GM23338 (cell line): ENCODE measurements around the gene MAPT. TPM values are rescaled to one million over a fixed set of nuclear protein-coding genes. Genes with fewer than 3 reads are reported as not detected.

Experiments
- ATAC-seq: fragments of 200-7000 bp; cut with Tn5 transposase; 3 replicates; pipeline ENCODE4 v1.9.1; 2020
- DNase-seq: peaks from one replicate; pipeline ENCODE4 v3.0.0-alpha.2; 2015; ENCODE audit warnings: low spot score
- H2AFZ ChIP-seq: fragments of 200-600 bp; sonication (generic); 2 replicates; pipeline ENCODE4 v1.8.0; 2016; ENCODE audit warnings: antibody characterized with exemption, mild to moderate bottlenecking, moderate library complexity
- H3F3A ChIP-seq: fragments of 200-600 bp; sonication (generic); replicated peaks from 2 replicates; pipeline ENCODE4 v1.8.0; 2017; ENCODE audit warnings: antibody characterized with exemption, mixed run types, low read depth
- H3K27ac ChIP-seq: fragments of 200-600 bp; sonication (generic); 2 replicates; pipeline ENCODE4 v1.6.1; 2016; ENCODE audit warnings: low read depth
- H3K27me3 ChIP-seq: fragments of 200-600 bp; sonication (generic); 2 replicates; pipeline ENCODE4 v1.8.0; 2016; ENCODE audit warnings: mild to moderate bottlenecking, mixed run types, moderate library complexity; ENCODE audit not compliant: insufficient read depth
- H3K36me3 ChIP-seq: fragments of 200-600 bp; sonication (generic); 2 replicates; pipeline ENCODE4 v1.8.0; 2016; ENCODE audit warnings: mild to moderate bottlenecking; ENCODE audit not compliant: insufficient read depth
- H3K4me1 ChIP-seq: fragments of 200-600 bp; sonication (generic); 2 replicates; pipeline ENCODE4 v1.8.0; 2016; ENCODE audit warnings: mild to moderate bottlenecking, moderate library complexity; ENCODE audit not compliant: insufficient read depth
- H3K4me2 ChIP-seq: fragments of 200-600 bp; sonication (generic); 2 replicates; pipeline ENCODE4 v1.7.1; 2017; ENCODE audit warnings: mixed run types
- H3K4me3 ChIP-seq: fragments of 200-600 bp; sonication (generic); 2 replicates; pipeline ENCODE4 v1.6.1; 2016; ENCODE audit warnings: mixed run types
- H3K79me2 ChIP-seq: fragments of 200-600 bp; sonication (generic); replicated peaks from 2 replicates; pipeline ENCODE4 v1.8.0; 2017; ENCODE audit warnings: mild to moderate bottlenecking; ENCODE audit not compliant: insufficient read depth
- H3K9me2 ChIP-seq: fragments of 200-600 bp; sonication (generic); 2 replicates; pipeline ENCODE4 v1.8.0; 2017; ENCODE audit not compliant: insufficient read depth
- H4K20me1 ChIP-seq: fragments of 200-600 bp; sonication (generic); replicated peaks from 2 replicates; pipeline ENCODE4 v1.8.0; 2017; ENCODE audit warnings: mild to moderate bottlenecking; ENCODE audit not compliant: insufficient read depth
- H3K27ac Mint-ChIP-seq: 2 replicates; pipeline ENCODE4 v1.8.0; 2020; ENCODE audit warnings: inconsistent platforms, mild to moderate bottlenecking, moderate library complexity, mixed read lengths
- H3K27me3 Mint-ChIP-seq: 3 replicates; pipeline ENCODE4 v1.8.0; 2022; ENCODE audit warnings: low read depth, mild to moderate bottlenecking, moderate library complexity, mixed read lengths, inconsistent platforms; ENCODE audit not compliant: insufficient read depth, poor library complexity
- H3K36me3 Mint-ChIP-seq: 3 replicates; pipeline ENCODE4 v1.8.0; 2021; ENCODE audit warnings: low read depth, mild to moderate bottlenecking, inconsistent platforms, moderate library complexity, mixed read lengths
- H3K4me1 Mint-ChIP-seq: 3 replicates; pipeline ENCODE4 v1.8.0; 2020; ENCODE audit warnings: mild to moderate bottlenecking, inconsistent platforms, mixed read lengths
- H3K4me3 Mint-ChIP-seq: 3 replicates; pipeline ENCODE4 v1.8.0; 2021; ENCODE audit warnings: moderate library complexity, mild to moderate bottlenecking, inconsistent platforms, mixed read lengths
- H3K9me3 Mint-ChIP-seq: 3 replicates; pipeline ENCODE4 v1.8.0; 2020; ENCODE audit warnings: moderate library complexity, mild to moderate bottlenecking, inconsistent platforms, mixed read lengths
- CREB1 ChIP-seq: fragments of 250-450 bp; sonication (Bioruptor Pico); IDR thresholded peaks from 2 replicates; pipeline ENCODE4 v1.5.0; 2020; ENCODE audit warnings: low read depth, mild to moderate bottlenecking, moderate library complexity
- EZH2phosphoT487 ChIP-seq: fragments of 200-600 bp; sonication (generic); IDR thresholded peaks from one replicate; pipeline ENCODE4 v1.8.1; 2018; ENCODE audit warnings: antibody characterized with exemption; ENCODE audit not compliant: unreplicated experiment
- JUNB ChIP-seq: IDR thresholded peaks from one replicate; pipeline ENCODE4 v1.6.1; 2016; ENCODE audit warnings: antibody characterized with exemption; ENCODE audit not compliant: unreplicated experiment
- NANOG ChIP-seq: IDR thresholded peaks from 2 replicates; pipeline ENCODE4 v1.6.1; 2016; ENCODE audit warnings: antibody characterized with exemption, borderline replicate concordance
- POLR2AphosphoS5 ChIP-seq: IDR thresholded peaks from 2 replicates; pipeline ENCODE4 v1.6.1; 2016; ENCODE audit warnings: antibody characterized with exemption, low read depth
- STAT1 ChIP-seq: IDR thresholded peaks from one replicate; pipeline ENCODE4 v1.6.1; 2016; ENCODE audit warnings: antibody characterized with exemption; ENCODE audit not compliant: unreplicated experiment
- ZNF114 ChIP-seq: fragments of 250-450 bp; sonication (Bioruptor Pico); IDR thresholded peaks from 2 replicates; pipeline ENCODE4 v1.5.0; 2020; ENCODE audit warnings: mild to moderate bottlenecking, moderate library complexity
- ZNF331 ChIP-seq: fragments of 250-450 bp; sonication (Bioruptor Pico); IDR thresholded peaks from 2 replicates; pipeline ENCODE4 v1.5.0; 2020; ENCODE audit warnings: low read depth, mild to moderate bottlenecking, moderate library complexity
- polyA plus RNA-seq: library from polyadenylated mRNA; unstranded; fragments of >200 nt; fragmentation: Nextera tagmentation; extraction: Ambion mirVana; gene quantifications from 2 replicates; pipeline ENCODE4 v1.2.1, GENCODE V29; 2016
- total RNA-seq: library from RNA; depleted of rRNA; stranded (reverse); fragments of >200 nt; shearing (Covaris generic); gene quantifications from 2 replicates; pipeline ENCODE4 v1.2.3, GENCODE V29; 2014
- TF ChIP-seq, protein P1 (sequence below): fragments of 250-450 bp; sonication (Bioruptor Pico); IDR thresholded peaks from 2 replicates; pipeline ENCODE4 v1.5.0; 2020; ENCODE audit warnings: mild to moderate bottlenecking, moderate library complexity
- TF ChIP-seq, protein P2 (sequence below): IDR thresholded peaks from 2 replicates; pipeline ENCODE4 v1.6.1; 2016; ENCODE audit warnings: antibody characterized with exemption
- TF ChIP-seq, protein P3 (sequence below): IDR thresholded peaks from one replicate; pipeline ENCODE4 v1.6.1; 2018; ENCODE audit warnings: antibody characterized with exemption; ENCODE audit not compliant: unreplicated experiment

The MAPT gene
- total and polyA plus RNA-seq, 2 experiments from 2014 or later, result 1.1 to 2.1 TPM

- TF ChIP-seq, protein P1, sequence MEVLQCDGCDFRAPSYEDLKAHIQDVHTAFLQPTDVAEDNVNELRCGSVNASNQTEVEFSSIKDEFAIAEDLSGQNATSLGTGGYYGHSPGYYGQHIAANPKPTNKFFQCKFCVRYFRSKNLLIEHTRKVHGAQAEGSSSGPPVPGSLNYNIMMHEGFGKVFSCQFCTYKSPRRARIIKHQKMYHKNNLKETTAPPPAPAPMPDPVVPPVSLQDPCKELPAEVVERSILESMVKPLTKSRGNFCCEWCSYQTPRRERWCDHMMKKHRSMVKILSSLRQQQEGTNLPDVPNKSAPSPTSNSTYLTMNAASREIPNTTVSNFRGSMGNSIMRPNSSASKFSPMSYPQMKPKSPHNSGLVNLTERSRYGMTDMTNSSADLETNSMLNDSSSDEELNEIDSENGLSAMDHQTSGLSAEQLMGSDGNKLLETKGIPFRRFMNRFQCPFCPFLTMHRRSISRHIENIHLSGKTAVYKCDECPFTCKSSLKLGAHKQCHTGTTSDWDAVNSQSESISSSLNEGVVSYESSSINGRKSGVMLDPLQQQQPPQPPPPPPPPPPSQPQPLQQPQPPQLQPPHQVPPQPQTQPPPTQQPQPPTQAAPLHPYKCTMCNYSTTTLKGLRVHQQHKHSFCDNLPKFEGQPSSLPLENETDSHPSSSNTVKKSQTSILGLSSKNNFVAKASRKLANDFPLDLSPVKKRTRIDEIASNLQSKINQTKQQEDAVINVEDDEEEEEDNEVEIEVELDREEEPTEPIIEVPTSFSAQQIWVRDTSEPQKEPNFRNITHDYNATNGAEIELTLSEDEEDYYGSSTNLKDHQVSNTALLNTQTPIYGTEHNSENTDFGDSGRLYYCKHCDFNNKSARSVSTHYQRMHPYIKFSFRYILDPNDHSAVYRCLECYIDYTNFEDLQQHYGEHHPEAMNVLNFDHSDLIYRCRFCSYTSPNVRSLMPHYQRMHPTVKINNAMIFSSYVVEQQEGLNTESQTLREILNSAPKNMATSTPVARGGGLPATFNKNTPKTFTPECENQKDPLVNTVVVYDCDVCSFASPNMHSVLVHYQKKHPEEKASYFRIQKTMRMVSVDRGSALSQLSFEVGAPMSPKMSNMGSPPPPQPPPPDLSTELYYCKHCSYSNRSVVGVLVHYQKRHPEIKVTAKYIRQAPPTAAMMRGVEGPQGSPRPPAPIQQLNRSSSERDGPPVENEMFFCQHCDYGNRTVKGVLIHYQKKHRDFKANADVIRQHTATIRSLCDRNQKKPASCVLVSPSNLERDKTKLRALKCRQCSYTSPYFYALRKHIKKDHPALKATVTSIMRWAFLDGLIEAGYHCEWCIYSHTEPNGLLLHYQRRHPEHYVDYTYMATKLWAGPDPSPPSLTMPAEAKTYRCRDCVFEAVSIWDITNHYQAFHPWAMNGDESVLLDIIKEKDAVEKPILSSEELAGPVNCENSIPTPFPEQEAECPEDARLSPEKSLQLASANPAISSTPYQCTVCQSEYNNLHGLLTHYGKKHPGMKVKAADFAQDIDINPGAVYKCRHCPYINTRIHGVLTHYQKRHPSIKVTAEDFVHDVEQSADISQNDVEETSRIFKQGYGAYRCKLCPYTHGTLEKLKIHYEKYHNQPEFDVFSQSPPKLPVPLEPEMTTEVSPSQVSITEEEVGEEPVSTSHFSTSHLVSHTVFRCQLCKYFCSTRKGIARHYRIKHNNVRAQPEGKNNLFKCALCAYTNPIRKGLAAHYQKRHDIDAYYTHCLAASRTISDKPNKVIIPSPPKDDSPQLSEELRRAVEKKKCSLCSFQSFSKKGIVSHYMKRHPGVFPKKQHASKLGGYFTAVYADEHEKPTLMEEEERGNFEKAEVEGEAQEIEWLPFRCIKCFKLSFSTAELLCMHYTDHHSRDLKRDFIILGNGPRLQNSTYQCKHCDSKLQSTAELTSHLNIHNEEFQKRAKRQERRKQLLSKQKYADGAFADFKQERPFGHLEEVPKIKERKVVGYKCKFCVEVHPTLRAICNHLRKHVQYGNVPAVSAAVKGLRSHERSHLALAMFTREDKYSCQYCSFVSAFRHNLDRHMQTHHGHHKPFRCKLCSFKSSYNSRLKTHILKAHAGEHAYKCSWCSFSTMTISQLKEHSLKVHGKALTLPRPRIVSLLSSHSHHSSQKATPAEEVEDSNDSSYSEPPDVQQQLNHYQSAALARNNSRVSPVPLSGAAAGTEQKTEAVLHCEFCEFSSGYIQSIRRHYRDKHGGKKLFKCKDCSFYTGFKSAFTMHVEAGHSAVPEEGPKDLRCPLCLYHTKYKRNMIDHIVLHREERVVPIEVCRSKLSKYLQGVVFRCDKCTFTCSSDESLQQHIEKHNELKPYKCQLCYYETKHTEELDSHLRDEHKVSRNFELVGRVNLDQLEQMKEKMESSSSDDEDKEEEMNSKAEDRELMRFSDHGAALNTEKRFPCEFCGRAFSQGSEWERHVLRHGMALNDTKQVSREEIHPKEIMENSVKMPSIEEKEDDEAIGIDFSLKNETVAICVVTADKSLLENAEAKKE (CRISPR knock-in tag), result no peak
- no peak for TF ChIP-seq CREB1 (CRISPR knock-in tag)
- TF ChIP-seq, protein P2, sequence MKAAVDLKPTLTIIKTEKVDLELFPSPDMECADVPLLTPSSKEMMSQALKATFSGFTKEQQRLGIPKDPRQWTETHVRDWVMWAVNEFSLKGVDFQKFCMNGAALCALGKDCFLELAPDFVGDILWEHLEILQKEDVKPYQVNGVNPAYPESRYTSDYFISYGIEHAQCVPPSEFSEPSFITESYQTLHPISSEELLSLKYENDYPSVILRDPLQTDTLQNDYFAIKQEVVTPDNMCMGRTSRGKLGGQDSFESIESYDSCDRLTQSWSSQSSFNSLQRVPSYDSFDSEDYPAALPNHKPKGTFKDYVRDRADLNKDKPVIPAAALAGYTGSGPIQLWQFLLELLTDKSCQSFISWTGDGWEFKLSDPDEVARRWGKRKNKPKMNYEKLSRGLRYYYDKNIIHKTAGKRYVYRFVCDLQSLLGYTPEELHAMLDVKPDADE, result no peak
- TF ChIP-seq STAT1, result no peak
- no peak for TF ChIP-seq EZH2phosphoT487
- TF ChIP-seq ZNF114 (CRISPR knock-in tag), result no peak
- no peak for TF ChIP-seq JUNB
- TF ChIP-seq POLR2AphosphoS5, result no peak
Observed at GRCh38 chr17:46047856-46048255, 153.5 kb downstream of the MAPT start (continued).

- H3K9me3 Mint-ChIP-seq, result no peaks in the 10 kb centered on the region
- peaks cover 10% of the 10 kb centered on the region for H3K4me1 Mint-ChIP-seq
- H3K27ac Mint-ChIP-seq, result no peak overlapping the region
- Histone ChIP-seq H3F3A (peaks cover 5% of the 10 kb centered on the region; the same call in 1 of the 2 replicates), H2AFZ (no peak overlapping the region), H3K79me2 (peaks cover 32% of the 10 kb centered on the region), H3K36me3 (peaks cover 38% of the 10 kb centered on the region; the same call in 1 of the 2 replicates), H4K20me1 (peaks cover 19% of the 10 kb centered on the region; the same call in 1 of the 2 replicates), H3K27me3 (no peaks in the 10 kb centered on the region), H3K4me1 (no peaks in the 10 kb centered on the region), H3K9me2 (no peaks in the 10 kb centered on the region), H3K4me2 (no peak overlapping the region), H3K4me3 (no peak overlapping the region), H3K27ac (no peak overlapping the region)
- no peak for DNase-seq
- peaks cover 75% of the 10 kb centered on the region for H3K36me3 Mint-ChIP-seq
- no peak for ATAC-seq
- H3K4me3 Mint-ChIP-seq, result no peak overlapping the region
- peaks cover 5% of the 10 kb centered on the region for H3K27me3 Mint-ChIP-seq
- TF ChIP-seq EZH2phosphoT487 (no peak), POLR2AphosphoS5 (no peak), ZNF114 (CRISPR knock-in tag) (no peak), CREB1 (CRISPR knock-in tag) (no peak), ZNF331 (CRISPR knock-in tag) (no peak), NANOG (no peak)
- TF ChIP-seq, protein P2, result no peak
- TF ChIP-seq, protein P3, sequence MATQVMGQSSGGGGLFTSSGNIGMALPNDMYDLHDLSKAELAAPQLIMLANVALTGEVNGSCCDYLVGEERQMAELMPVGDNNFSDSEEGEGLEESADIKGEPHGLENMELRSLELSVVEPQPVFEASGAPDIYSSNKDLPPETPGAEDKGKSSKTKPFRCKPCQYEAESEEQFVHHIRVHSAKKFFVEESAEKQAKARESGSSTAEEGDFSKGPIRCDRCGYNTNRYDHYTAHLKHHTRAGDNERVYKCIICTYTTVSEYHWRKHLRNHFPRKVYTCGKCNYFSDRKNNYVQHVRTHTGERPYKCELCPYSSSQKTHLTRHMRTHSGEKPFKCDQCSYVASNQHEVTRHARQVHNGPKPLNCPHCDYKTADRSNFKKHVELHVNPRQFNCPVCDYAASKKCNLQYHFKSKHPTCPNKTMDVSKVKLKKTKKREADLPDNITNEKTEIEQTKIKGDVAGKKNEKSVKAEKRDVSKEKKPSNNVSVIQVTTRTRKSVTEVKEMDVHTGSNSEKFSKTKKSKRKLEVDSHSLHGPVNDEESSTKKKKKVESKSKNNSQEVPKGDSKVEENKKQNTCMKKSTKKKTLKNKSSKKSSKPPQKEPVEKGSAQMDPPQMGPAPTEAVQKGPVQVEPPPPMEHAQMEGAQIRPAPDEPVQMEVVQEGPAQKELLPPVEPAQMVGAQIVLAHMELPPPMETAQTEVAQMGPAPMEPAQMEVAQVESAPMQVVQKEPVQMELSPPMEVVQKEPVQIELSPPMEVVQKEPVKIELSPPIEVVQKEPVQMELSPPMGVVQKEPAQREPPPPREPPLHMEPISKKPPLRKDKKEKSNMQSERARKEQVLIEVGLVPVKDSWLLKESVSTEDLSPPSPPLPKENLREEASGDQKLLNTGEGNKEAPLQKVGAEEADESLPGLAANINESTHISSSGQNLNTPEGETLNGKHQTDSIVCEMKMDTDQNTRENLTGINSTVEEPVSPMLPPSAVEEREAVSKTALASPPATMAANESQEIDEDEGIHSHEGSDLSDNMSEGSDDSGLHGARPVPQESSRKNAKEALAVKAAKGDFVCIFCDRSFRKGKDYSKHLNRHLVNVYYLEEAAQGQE, result no peak
Observed at GRCh38 chr17:46049656-46050055, 155.3 kb downstream of the MAPT start.
